Activated CD8-positive, alpha-beta memory T cell treated with anti-CD3 and anti-CD28 coated beads, Interleukin-2, amount 50 U/mL, for 24 hours (primary cell): ENCODE results near the gene BPIFB2.
"Not testable (repeated sequence)": the region's sequence is repeated elsewhere in the genome, so short reads cannot be mapped to it uniquely, and the experiment has no call there.

Source experiments
- DNase-seq: peaks from one replicate; pipeline ENCODE4 v3.0.0-alpha.2; 2020; ENCODE audit errors: extremely low read depth

Gene BPIFB2

GRCh38 chr20:32970115-32970972, 37.2 kb upstream of the BPIFB2 start:
- no peak for DNase-seq

- DNase-seq, result no peak
These were observed 36.6 kb upstream of the BPIFB2 start for GRCh38 chr20:32970973-32971300.

- DNase-seq, result no peak
These were observed 35.8 kb upstream of the BPIFB2 start for GRCh38 chr20:32971703-32972161.

DNA sequence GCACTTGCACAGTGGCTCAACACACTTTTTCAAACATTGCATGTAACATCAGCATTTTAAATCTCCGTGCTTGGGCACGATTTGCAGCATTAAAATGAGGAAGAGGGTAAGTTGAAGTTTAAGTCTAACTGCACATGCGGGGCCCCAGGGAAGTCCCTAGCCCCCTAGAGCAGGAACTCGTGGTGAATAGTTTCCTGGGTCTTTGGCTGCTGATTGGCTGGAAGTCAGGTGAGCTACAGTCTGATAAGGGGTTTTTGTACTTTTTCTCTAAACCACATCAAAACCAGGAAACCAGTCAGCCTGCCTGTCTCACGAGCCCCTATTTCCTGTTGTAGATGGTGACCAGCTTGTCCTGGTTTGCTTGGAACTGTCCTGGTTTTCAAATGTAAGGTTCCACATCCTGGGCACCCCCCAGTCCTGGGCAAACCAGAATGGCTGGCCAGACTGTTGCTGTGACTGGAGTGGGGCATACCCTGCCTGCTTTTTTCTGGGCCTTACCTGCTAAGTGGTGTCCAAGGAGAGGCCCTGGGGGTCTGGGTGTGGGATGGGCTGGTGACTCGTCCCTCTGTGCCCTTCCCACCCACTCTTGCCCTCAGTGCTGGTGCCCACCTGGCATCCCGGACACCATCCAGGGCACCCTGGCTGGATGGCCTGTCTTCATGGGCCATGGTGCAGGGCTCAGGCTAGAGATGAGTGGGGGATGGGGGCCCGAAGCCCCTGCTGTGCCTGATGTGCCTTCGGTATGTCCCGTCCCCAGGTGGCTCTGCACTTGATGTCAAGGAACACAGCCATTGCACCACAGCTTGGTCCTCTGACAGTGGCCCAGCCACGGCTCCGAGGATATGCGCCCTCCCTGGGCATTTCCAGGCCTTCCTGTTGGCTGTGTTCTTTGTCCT, 35.1 kb upstream of the BPIFB2 start:
- peak; percentile 69 for DNase-seq

GRCh38 chr20:32973077-32973717, 34.3 kb upstream of the BPIFB2 start:
- DNase-seq, result no peak

- not testable (repeated sequence) for DNase-seq
These were observed 33.1 kb upstream of the BPIFB2 start for GRCh38 chr20:32974204-32975064.

DNA sequence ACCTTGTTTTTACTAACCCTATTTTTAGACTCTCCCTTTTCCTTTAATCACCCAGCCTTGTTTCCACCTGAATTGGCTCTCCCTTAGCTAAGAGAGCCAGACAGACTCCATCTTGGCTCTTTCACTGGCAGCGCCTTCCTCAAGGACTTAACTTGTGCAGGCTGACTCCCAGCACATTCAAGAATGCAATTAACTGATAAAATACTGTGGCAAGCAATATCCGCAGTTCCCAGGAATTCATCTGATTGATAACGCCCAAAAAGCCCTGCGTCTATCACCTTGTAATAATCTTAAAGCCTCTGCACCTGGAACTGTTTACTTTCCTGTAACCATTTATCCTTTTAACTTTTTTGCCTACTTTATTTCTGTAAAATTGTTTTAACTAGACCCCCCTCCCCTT, 32.4 kb upstream of the BPIFB2 start:
- DNase-seq, result not testable (repeated sequence)

DNA sequence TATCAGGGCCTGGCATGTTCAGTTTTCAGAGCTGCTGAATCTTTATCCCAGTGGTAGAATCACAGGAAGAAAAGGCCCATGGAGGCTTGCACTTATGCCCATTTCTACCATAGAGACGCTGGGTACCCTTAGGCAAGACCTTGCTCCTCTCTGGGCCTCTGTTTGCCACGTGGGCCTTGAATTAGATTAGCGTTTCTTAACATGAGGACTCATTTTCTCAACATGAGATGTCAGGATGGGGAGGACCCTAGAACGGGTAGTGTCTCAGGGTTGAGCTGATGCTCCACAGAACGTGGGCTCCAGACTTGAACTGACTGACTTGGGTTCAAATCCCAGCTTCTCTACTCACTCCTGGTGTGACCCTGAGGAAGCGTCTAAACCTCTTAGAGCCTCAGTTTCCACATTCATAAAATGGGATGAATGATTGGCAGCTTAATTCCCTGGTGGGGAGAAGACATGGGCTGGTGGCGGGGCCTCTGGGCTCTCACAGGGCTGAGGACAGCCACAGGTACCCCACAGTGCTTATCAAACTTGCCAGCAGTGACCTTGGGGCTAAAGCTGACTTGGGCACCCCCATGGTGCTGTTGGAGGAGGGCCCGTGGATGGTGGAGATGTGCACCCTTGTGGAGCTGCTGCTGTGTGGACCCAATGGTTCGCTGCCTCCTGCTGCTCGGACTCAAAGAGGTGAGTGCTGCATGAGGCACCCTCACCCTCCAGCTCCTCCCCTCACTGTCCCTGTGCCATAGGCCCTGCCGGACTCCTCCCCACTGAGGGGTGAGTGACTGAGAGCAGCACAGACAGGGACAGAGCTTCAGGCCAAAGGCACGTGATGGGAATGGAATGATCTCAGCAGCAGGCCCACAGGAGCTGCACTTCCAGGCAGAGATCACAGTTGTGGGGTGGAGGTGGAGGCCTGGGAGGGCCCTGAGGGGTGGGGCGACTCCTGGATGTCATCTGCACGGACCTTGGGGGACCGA, 31.5 kb upstream of the BPIFB2 start:
- DNase-seq, result no peak

DNA sequence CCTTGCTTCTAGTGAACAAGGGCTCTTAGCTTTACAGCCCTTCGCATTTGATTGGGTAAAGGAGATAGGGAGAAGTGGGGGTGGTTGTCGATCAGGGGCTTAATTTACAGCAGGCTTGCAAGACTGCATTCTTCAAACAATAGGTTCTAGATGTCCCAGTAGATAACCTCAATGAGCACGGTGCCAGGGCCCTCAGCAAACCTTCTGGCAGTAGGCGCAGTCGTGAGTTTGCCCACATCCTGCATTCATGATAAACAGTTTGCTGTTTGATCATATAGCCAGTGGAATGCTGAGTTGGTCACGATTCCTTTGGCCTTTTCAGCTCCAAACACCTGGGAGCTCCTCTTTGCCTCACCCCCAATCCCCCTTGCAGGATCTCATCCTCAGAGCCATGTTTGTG, 30.8 kb upstream of the BPIFB2 start:
- no peak for DNase-seq

DNA sequence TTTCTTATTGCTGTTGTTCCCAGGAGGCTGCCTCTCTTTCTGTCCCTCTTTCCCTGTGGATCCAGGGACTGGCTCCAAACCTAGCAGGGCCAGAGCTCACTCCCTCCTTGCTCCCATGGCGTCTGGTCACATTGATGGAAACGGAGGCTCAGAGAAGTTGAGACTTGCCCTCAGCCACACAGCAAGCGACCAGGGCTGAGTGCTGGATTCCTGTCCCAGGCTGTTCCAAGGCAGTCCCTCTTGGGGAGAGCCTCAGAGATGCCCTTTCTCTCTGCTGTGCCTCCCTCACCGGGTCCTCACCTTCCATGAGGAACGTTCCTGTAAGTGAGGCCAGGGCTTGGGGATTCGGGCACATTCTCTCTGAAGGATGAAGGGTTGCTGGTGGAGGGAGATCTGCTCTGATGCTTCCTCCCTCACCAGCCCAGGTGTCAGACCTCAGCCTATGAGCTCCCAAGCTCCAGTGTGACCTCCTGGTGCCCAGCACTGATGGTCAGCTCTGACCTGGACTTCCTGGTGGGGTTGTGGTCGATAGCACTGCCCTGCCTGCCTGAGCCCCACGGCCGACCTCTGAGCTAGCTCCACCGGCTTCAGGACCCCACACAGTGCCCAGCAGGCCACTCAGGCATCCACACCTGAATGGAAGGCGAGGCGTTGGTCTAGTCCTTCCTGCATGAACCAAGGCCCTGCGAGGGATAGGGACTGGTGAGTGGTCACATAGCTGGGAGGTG, 30.1 kb upstream of the BPIFB2 start:
- DNase-seq, result no peak

DNA sequence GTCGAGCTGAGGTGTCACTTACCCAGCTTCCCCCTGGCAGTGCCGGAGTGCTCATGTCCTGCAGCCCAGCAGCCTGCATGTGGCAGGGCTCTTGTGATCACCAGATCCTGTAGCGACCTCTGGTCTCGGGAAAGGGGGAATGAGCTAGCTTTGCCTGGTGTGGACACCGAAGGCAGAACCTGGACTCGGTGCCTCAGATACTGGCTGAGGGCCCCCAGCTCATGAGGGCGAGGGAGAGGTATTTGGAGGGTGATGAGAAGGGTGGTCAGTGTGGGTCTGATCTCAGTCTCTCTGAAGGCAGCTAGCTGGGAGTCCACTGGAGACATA, 29.5 kb upstream of the BPIFB2 start:
- DNase-seq, result no peak

DNA sequence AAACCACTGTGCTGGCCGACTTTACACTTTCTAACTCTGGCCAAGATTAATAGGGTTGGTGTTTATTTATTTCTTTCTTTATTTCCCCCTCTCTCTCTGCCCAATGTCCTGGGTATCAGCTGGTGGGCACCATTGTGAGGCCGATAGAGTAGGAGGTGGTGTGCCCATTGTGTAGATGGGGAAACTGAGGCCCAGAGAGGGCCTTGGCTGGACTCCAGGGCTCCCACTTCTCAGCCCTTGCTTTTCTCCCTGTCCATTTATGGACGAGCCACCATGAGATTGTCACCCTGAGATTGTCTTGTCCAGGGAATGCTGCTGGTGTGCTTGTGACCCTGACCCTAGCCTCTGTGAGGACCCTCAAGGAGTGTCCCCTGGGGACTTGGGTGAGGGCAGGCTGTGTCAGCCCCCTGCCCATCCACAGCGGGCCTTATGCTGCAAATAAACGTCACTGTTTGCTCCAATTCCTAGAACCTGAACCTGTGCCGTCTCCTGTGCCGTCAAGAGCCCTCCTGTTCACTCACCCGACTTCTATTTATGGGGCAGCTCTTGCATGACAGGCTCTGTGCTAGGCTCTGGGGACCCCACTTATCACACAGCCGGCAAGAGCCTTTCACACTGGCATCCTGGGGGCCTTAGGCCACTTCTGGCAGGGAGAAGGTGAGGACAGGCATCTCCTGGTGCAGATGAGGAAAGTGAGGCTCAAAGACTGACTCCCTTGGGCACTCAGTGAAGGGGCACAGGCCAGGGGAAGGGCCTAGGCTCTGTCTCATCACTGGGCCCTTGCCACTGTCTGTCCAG, 28.1 kb upstream of the BPIFB2 start:
- DNase-seq, result no peak

GRCh38 chr20:32980131-32980941, 27.2 kb upstream of the BPIFB2 start:
- DNase-seq, result no peak

- DNase-seq, result no peak
These were observed 26.5 kb upstream of the BPIFB2 start for GRCh38 chr20:32980990-32981389.

DNA sequence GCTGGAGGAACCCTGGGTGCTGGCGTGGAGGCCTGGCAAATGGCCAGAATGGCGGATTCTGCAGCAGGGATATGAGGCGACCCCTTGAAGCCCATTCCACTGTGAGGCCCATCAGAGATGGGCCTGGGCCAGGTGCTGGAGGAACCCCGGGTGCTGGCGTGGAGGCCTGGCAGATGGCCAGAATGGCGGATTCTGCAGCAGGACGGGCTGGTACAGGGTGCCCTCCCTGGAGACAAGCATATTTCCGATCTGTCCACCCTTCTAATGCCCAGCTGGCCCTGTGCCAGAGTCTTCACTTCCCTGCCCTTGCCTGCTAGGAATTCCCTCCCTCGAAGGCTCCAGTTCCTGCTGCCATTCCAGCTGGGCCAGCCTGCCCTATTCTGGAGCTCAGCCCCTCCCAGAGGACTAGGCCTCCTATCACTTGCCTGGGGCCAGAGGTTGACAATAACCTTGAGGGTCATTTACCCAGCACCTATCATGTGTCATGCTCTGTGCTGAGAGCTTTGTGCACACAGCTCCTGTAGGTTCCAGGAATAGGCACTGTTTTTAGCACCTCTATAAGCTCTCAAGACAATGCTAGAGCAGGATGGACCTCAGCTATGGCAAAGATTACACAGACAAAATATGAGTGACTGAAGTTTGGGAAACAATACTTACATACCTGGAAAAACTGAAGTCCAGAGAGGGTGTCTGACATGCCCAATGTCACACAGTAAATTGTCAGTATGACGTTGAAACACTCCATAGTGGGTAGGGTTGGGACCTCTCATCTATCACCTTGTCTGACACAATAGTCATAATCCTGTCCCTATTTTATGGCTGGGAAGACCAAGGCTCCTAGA, 24.7 kb upstream of the BPIFB2 start:
- DNase-seq, result no peak

DNA sequence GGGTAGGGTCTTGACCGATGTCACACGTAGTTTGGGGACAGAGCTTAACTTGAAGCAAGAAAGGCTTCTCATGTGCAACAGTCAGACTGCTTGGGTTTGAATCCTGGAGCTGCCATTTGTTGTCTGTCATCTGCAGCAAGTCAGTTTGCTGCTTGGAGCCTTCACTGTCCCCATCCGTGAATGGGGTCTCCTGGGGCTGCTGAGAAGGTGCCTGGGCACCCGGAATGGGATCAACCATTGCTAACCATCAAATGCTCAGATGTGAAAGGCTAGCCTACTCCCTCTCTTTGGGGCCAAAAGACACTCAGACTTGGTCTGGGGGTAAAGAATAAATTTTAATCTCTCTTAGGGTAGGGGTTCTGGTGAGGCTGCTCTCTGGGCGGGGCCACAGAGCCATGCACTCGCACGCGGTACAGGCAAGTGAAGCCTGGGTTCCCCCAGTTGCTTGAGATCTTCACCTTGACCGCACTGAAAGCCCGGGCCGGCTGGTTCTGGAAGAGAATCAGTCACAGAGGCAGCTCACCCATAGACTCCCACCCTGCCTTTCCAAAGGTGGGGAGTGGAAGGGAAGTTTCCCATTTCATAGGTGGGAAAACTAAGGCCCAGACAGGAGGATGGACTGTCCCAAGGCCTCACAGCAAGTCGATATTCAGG, 23.9 kb upstream of the BPIFB2 start:
- DNase-seq, result no peak

GRCh38 chr20:32984196-32984595, 23.3 kb upstream of the BPIFB2 start:
- no peak for DNase-seq
